ENCODE results near the gene SETSIP. TPM values are rescaled to one million over a fixed set of nuclear protein-coding genes. Genes with fewer than 3 reads are reported as not detected.

The SETSIP gene
- total RNA-seq, 1 experiment from 2014 or later, result 0.91 TPM

DNA sequence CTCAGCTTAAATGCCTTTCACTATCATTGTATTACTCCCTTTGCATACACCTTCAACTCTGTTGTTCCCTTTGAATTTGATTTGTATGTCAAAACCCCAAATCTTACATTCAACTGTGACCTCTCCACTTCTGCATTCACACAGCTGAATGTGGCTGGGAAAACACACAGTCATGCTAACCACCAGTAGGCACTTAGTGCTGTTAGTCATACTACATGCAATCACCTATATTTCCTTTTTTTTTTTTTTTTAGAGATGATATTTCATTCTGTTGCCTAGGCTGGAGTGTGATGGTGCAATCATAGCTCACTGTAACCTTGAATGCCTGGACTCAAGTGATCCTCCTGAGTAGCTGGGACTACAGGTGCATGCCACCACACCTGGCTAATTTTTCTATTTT, 21.1 kb upstream of the SETSIP start:
- no peaks in the 10 kb centered on the region for H3F3A ChIP-seq (ENCODE audit: low read length, unreplicated experiment)
- TF ChIP-seq EZH2phosphoT487 (IDR thresholded peaks at IDR 0.05; ENCODE audit: borderline replicate concordance, low read length) (no peak), EZH2 (IDR thresholded peaks at IDR 0.05; ENCODE audit: low read length, unreplicated experiment) (no peak), CTCF (conservative IDR thresholded peaks at IDR 0.05; ENCODE audit: low read depth, low read length) (no peak)
- H3K4me2 ChIP-seq (ENCODE audit: low read length), result no peak overlapping the region
- H3K4me1 ChIP-seq (ENCODE audit: insufficient read depth, low read length), result no peaks in the 10 kb centered on the region
- no peaks in the 10 kb centered on the region for H4K20me1 ChIP-seq (ENCODE audit: low read length)
- H3K9ac ChIP-seq (ENCODE audit: low read length), result no peak overlapping the region
- H3K79me2 ChIP-seq (ENCODE audit: low read length), result no peaks in the 10 kb centered on the region
- H3K36me3 ChIP-seq (ENCODE audit: low read depth, low read length), result no peaks in the 10 kb centered on the region
- no peak for DNase-seq
- no peak overlapping the region for H3K4me3 ChIP-seq (ENCODE audit: low read length)
- intact Hi-C loops (cut with micrococcal nuclease), result no loop called here
- ChIA-PET CTCF (no interaction called here), POLR2A (ENCODE audit: unreplicated experiment) (no interaction called here)
- no TSS peak for BruUV-seq (replicated peaks)
- no peaks in the 10 kb centered on the region for H3K9me2 ChIP-seq (replicated peaks; ENCODE audit: low read length)
- H3K9me3 ChIP-seq (ENCODE audit: low read length), result no peaks in the 10 kb centered on the region
- H3K27ac ChIP-seq (ENCODE audit: low read length), result no peak overlapping the region
- ATAC-seq, result no peak
- no peaks in the 10 kb centered on the region for H3K27me3 ChIP-seq (ENCODE audit: low read length)
- no peak overlapping the region for H2AFZ ChIP-seq (ENCODE audit: low read length)

DNA sequence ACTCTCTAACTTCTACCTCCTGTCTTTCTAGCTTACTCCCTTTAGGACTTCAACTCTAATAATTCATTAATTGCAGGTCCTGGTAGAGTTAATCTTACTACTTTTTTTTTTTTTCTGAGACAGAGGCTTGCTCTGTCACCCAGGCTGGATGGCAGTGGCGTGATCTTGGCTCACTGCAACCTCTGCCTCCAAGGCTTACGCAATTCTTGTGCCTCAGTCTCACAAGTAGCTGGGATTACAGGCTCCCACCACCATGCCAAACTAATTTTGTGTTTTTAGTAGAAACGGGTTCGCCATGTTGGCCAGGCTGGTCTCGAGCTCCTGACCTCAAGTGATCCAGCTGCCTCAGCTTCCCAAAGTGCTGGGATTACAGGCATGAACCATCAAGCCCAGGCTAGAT, 20.7 kb upstream of the SETSIP start:
- Histone ChIP-seq H3F3A (ENCODE audit: low read length, unreplicated experiment) (no peaks in the 10 kb centered on the region), H2AFZ (ENCODE audit: low read length) (no peak overlapping the region), H3K9me2 (replicated peaks; ENCODE audit: low read length) (no peaks in the 10 kb centered on the region), H3K4me1 (ENCODE audit: insufficient read depth, low read length) (no peaks in the 10 kb centered on the region), H4K20me1 (ENCODE audit: low read length) (no peaks in the 10 kb centered on the region), H3K27me3 (ENCODE audit: low read length) (no peaks in the 10 kb centered on the region), H3K9ac (ENCODE audit: low read length) (no peak overlapping the region), H3K4me2 (ENCODE audit: low read length) (no peak overlapping the region), H3K9me3 (ENCODE audit: low read length) (no peaks in the 10 kb centered on the region), H3K36me3 (ENCODE audit: low read depth, low read length) (no peaks in the 10 kb centered on the region), H3K79me2 (ENCODE audit: low read length) (no peaks in the 10 kb centered on the region), H3K27ac (ENCODE audit: low read length) (no peak overlapping the region), H3K4me3 (ENCODE audit: low read length) (no peak overlapping the region)
- no peak for DNase-seq
- ChIA-PET CTCF (no interaction called here), POLR2A (ENCODE audit: unreplicated experiment) (no interaction called here)
- TF ChIP-seq CTCF (conservative IDR thresholded peaks at IDR 0.05; ENCODE audit: low read depth, low read length), result no peak
- TF ChIP-seq EZH2 (IDR thresholded peaks at IDR 0.05; ENCODE audit: low read length, unreplicated experiment), result no peak
- no peak for TF ChIP-seq EZH2phosphoT487 (IDR thresholded peaks at IDR 0.05; ENCODE audit: borderline replicate concordance, low read length)
- intact Hi-C loops (cut with micrococcal nuclease), result no loop called here
- no peak for ATAC-seq
- BruUV-seq (replicated peaks), result no TSS peak

DNA sequence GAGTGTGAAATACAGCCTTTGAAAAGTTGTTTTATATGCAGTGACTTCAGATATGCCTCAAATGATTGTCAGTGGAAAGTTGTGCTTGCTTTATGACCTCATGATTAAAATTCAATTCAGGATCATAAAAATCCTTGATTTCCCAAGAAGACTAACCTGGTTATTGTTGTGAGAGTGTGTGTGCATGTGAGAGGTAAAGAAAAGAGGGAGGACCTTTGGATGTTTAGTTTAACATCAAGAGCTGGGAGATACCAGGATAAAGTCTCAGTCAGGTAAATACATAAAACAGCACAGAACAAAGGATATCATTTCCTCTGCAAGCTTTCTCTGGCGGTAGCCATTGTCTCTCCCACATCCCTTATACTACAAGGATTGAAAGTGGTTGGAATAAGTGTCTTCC, 19.4 kb upstream of the SETSIP start:
- Histone ChIP-seq H3F3A (ENCODE audit: low read length, unreplicated experiment) (no peaks in the 10 kb centered on the region), H3K4me1 (ENCODE audit: insufficient read depth, low read length) (no peaks in the 10 kb centered on the region), H3K36me3 (ENCODE audit: low read depth, low read length) (no peaks in the 10 kb centered on the region), H3K27me3 (ENCODE audit: low read length) (no peaks in the 10 kb centered on the region), H3K79me2 (ENCODE audit: low read length) (no peaks in the 10 kb centered on the region), H3K4me3 (ENCODE audit: low read length) (no peak overlapping the region), H3K4me2 (ENCODE audit: low read length) (no peak overlapping the region), H3K9me3 (ENCODE audit: low read length) (no peaks in the 10 kb centered on the region), H3K27ac (ENCODE audit: low read length) (no peak overlapping the region), H2AFZ (ENCODE audit: low read length) (no peak overlapping the region), H3K9me2 (replicated peaks; ENCODE audit: low read length) (no peaks in the 10 kb centered on the region), H3K9ac (ENCODE audit: low read length) (no peak overlapping the region), H4K20me1 (ENCODE audit: low read length) (no peaks in the 10 kb centered on the region)
- intact Hi-C loops (cut with micrococcal nuclease), result no loop called here
- no peak for TF ChIP-seq CTCF (conservative IDR thresholded peaks at IDR 0.05; ENCODE audit: low read depth, low read length)
- TF ChIP-seq EZH2phosphoT487 (IDR thresholded peaks at IDR 0.05; ENCODE audit: borderline replicate concordance, low read length), result no peak
- TF ChIP-seq EZH2 (IDR thresholded peaks at IDR 0.05; ENCODE audit: low read length, unreplicated experiment), result no peak
- ATAC-seq (no peak), DNase-seq (no peak)
- CTCF ChIA-PET, result no interaction called here
- POLR2A ChIA-PET (ENCODE audit: unreplicated experiment), result no interaction called here
- BruUV-seq (replicated peaks), result no TSS peak
